ENCODE data around the gene SGF29.
"Not testable (repeated sequence)": the region's sequence is repeated elsewhere in the genome, so short reads cannot be mapped to it uniquely, and the experiment has no call there.

The SGF29 gene

GRCh38 chr16:28553776-28554633 lies at the start of gene SGF29:
Gene SGF29, plus strand, starts transcription at chr16:28553920. Its CDS starts 27,150 bp downstream, at chr16:28581070.
- peak; percentile 97 for DNase-seq

- no peak for DNase-seq
Observed at GRCh38 chr16:28504707-28505404, 48.9 kb upstream of the SGF29 start.

GRCh38 chr16:28505489-28506137 lies 48.1 kb upstream of the SGF29 start:
- DNase-seq: no peak

- DNase-seq: no peak
Observed at GRCh38 chr16:28511031-28511430, 42.7 kb upstream of the SGF29 start.

DNA sequence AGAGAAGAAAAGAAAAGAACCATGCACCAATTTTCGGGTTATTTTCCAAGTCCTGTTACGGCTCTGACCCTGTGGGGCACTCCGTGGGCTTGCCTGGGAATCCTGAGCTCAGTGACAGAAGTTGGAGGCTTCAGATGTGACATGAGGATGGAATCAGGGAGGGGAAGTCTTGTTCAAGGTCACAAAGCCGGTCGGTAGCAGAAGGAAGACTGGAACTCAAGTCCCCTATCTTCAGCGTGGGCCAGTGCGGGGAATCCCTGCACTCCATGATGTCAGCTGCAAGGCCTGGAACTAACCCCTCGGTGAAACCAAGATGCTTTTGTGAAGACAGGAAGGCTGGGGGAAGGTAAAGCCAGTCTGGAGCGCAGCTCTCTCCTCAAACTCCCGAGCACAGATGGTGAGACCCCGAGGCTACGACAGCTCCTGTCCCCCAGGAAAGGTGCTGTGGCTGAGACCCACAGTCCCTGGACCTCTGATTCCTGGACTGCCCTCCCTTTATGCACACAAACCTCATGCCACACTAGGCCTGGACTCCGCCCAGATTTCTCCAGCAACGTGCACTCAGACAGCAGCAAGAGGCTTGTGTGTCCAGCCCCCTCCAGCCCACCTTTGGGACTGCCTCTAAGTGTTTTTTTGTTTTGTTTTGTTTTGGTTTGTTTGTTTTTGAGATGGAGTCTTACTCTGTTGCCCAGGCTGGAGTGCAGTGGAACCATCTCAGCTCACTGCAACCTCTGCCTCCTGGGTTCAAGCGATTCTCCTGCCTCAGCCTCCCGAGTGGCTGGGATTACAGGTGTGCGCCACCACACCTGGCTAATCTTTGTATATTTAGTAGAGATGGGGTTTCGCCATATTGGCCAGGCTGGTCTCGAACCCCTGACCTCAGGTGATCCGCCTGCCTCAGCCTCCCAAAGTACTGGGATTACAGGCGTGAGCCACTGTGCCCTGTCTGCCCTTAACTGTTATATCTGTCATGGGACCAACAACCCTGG lies 41.6 kb upstream of the SGF29 start:
- DNase-seq: no peak

GRCh38 chr16:28513484-28514181 lies 40.1 kb upstream of the SGF29 start:
- no peak for DNase-seq

- DNase-seq: no peak
Observed at GRCh38 chr16:28514246-28514645, 39.5 kb upstream of the SGF29 start.

- no peak for DNase-seq
Observed at GRCh38 chr16:28520672-28521071, 33.0 kb upstream of the SGF29 start.

- DNase-seq: no peak
Observed at GRCh38 chr16:28521436-28521835, 32.3 kb upstream of the SGF29 start.

GRCh38 chr16:28522792-28523191 lies 30.9 kb upstream of the SGF29 start:
- no peak for DNase-seq

- no peak for DNase-seq
Observed at GRCh38 chr16:28524681-28525171, 29.0 kb upstream of the SGF29 start.

- no peak for DNase-seq
Observed at GRCh38 chr16:28526201-28527099, 27.3 kb upstream of the SGF29 start.

- DNase-seq: not testable (repeated sequence)
Observed at GRCh38 chr16:28527100-28527785, 26.5 kb upstream of the SGF29 start.

GRCh38 chr16:28527985-28528384 lies 25.7 kb upstream of the SGF29 start:
- no peak for DNase-seq

GRCh38 chr16:28528463-28528867 lies 25.3 kb upstream of the SGF29 start:
- no peak for DNase-seq

- DNase-seq: no peak
Observed at GRCh38 chr16:28529124-28529523, 24.6 kb upstream of the SGF29 start.

DNA sequence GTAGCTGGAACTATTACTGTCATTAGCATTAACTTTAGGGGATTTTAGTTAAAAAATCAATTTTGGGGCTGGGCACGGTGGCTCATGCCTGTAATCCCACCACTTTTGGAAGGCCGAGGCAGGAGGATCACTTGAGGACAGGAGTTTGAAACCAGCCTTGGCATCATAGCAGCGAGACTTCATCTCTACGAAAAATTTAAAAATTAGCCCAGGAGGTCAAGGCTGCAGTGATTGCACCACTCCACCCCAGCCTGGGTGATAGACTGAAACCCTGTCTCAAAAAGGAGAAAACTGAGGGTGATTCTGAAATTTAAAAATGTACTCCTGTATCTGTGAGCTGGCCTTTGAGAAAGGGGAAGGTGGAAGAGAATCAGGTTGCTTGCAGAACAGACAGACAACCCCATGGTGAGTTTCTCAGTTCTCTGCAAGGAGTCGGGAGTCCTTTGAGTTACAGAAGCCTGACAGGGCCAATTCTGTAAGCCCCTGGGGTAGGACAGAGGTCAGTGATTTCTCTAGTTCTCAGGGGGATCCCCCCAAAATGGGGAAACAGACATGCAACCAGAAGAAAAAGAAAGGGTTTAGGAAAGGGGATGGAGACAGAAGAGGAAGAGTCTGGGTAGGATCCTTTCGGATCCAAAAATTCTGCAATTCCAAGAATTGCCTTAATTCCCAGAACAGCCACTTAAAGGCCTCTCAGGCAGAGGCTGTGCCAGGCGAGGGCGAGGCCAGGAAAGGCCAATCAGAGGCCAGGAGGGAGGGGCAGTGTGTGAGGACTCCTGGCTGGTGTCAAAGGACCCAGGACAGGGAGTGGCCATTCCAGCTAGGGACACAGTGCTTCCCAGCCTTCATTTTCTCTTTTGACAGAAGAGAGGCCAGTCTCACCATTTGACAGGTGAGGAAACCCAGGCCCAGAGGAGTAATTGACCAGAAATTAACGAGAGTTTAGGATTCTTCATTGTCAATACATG lies 21.7 kb upstream of the SGF29 start:
- DNase-seq: no peak

- no peak for DNase-seq
Observed at GRCh38 chr16:28532940-28533647, 20.6 kb upstream of the SGF29 start.

All from activated CD8-positive, alpha-beta memory T cell treated with anti-CD3 and anti-CD28 coated beads for 24 hours (primary cell).